GM18519 (cell line): ENCODE results near the gene LHX5.

Source experiments
- ATAC-seq: cut with Tn5 transposase; IDR thresholded peaks from one replicate; pipeline ENCODE4 v1.9.1; 2021; ENCODE audit warnings: mild to moderate bottlenecking, moderate library complexity; ENCODE audit not compliant: unreplicated experiment, low FRiP score

LHX5 gene

GRCh38 chr12:113420996-113421595 lies 50.6 kb downstream of the LHX5 start:
- no peak for ATAC-seq

GRCh38 chr12:113418213-113418879 lies 53.3 kb downstream of the LHX5 start:
- ATAC-seq, result no peak

- ATAC-seq, result no peak
These were observed 55.4 kb downstream of the LHX5 start for GRCh38 chr12:113416091-113416754.

GRCh38 chr12:113414519-113415038 lies 57.1 kb downstream of the LHX5 start:
- ATAC-seq, result no peak

- ATAC-seq, result no peak
These were observed 58.2 kb downstream of the LHX5 start for GRCh38 chr12:113413488-113413939.
